Subcutaneous adipose tissue (tissue), 4 donors: Measurements from ENCODE around the gene CSMD2. TPM values are rescaled to one million over a fixed set of nuclear protein-coding genes. Genes with fewer than 3 reads are reported as not detected.

Experiments used
- CTCF ChIP-seq: fragments of 450-650 bp; IDR thresholded peaks from one replicate; pipeline ENCODE4 v1.5.1; 2016; ENCODE audit warnings: low read depth, mild to moderate bottlenecking, control low read depth, antibody characterized with exemption, moderate library complexity
- total RNA-seq, 4 donors: library from RNA; depleted of rRNA; stranded (reverse); fragments of >200 nt; gene quantifications; one replicate each; pipeline ENCODE4 v1.1.0, GENCODE V29; 2016

CSMD2 gene
- total RNA-seq, 4 donors from 2014 or later = 0.38 to 4.4 (median 1.00) TPM

GRCh38 chr1:33988161-33988560 lies 176.9 kb downstream of the CSMD2 start:
- no peak for TF ChIP-seq CTCF

- TF ChIP-seq CTCF = no peak
These were observed 178.5 kb downstream of the CSMD2 start for GRCh38 chr1:33986390-33987095.

DNA sequence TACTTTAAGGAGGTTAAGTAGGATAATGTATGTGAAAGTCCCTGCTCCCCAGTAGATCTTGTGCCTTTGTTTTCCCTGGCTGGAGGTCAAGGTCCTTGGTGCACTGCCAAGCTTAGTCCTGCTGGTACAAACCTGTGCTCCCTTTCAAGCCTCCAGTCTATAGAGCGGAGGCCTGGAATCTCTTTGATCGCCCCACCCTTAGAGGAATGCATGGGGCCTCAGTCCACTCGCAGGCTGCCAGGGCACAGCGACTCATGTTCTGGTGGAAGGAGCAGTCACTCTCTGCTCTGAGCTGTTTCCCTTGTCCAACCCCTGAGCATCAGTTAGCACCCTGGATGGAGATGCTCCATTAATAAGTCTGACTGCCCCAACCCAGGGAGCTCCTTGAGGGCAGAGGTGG lies 179.4 kb downstream of the CSMD2 start:
- no peak for TF ChIP-seq CTCF

- TF ChIP-seq CTCF = no peak
These were observed 180.0 kb downstream of the CSMD2 start for GRCh38 chr1:33984906-33985565.

GRCh38 chr1:33982419-33982818 lies 182.6 kb downstream of the CSMD2 start:
- no peak for TF ChIP-seq CTCF

GRCh38 chr1:33979341-33979740 lies 185.7 kb downstream of the CSMD2 start:
- no peak for TF ChIP-seq CTCF

GRCh38 chr1:33975961-33976360 lies 189.1 kb downstream of the CSMD2 start:
- TF ChIP-seq CTCF = no peak
